Fibroblast of pulmonary artery (primary cell): ENCODE results near the gene ADNP2.

ENCODE experiments used
- DNase-seq: peaks from one replicate; pipeline ENCODE4 v3.0.0-alpha.2; 2010; ENCODE audit warnings: low read depth
- H3K4me3 ChIP-seq: replicated peaks from 2 replicates; pipeline ENCODE4 v1.5.1; 2011; ENCODE audit warnings: low read depth, mild to moderate bottlenecking, control low read depth, low read length, moderate library complexity
- CTCF ChIP-seq: IDR thresholded peaks from 2 replicates; pipeline ENCODE4 v1.5.1; 2011; ENCODE audit warnings: mild to moderate bottlenecking, control low read depth, low read length, inconsistent platforms; ENCODE audit errors: missing control alignments

The ADNP2 gene

GRCh38 chr18:80137976-80138375 lies 28.9 kb downstream of the ADNP2 start:
- DNase-seq: no peak
- H3K4me3 ChIP-seq: no peak overlapping the region
- no peak for TF ChIP-seq CTCF

- no peak overlapping the region for H3K4me3 ChIP-seq
- DNase-seq: no peak
- no peak for TF ChIP-seq CTCF
Measured at GRCh38 chr18:80140455-80140985, 31.5 kb downstream of the ADNP2 start.

DNA sequence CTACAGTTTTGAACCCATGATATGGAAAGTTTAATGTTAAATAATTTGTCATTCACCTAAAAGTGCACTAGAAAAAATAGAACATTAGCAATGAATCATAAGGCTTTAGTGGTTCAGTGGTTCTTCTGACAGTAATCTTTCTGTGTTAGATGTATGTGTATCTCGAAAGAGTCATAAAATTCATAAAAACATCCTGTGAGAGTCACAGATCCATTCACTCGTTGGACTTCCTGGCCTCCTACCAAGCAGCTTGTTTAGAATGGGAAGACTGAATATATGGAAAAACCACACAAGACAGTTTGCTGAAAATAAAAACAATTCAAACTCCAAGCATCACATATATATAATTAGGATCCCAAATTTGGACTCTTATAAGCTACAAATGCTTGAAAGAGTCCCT lies 34.8 kb downstream of the ADNP2 start:
- peak; percentile 10 for DNase-seq
- H3K4me3 ChIP-seq: no peak overlapping the region
- no peak for TF ChIP-seq CTCF

- H3K4me3 ChIP-seq: no peak overlapping the region
- peak; percentile 29 for DNase-seq
- no peak for TF ChIP-seq CTCF
Measured at GRCh38 chr18:80145196-80145804, 36.2 kb downstream of the ADNP2 start.

DNA sequence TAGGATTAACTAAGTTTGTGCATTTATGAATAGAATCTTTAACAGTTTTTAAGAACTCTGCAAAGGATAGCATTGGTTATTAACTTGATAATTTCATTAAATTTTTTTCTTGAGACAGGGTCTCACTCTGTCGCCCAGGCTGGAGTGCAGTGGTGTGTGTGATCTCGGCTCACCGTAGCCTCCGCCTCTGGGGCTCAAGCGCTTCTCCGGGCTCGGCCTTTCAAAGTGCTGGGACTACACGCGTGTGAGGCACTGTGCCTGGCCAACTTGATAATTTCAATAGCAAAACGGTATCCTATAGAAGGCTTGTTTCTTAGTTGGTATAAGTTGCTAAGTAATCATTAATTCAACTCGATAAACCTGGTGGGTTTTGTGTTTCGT lies 38.0 kb downstream of the ADNP2 start:
- H3K4me3 ChIP-seq: peak overlapping the region; percentile 87
- peak; percentile 27 for DNase-seq
- no peak for TF ChIP-seq CTCF

DNA sequence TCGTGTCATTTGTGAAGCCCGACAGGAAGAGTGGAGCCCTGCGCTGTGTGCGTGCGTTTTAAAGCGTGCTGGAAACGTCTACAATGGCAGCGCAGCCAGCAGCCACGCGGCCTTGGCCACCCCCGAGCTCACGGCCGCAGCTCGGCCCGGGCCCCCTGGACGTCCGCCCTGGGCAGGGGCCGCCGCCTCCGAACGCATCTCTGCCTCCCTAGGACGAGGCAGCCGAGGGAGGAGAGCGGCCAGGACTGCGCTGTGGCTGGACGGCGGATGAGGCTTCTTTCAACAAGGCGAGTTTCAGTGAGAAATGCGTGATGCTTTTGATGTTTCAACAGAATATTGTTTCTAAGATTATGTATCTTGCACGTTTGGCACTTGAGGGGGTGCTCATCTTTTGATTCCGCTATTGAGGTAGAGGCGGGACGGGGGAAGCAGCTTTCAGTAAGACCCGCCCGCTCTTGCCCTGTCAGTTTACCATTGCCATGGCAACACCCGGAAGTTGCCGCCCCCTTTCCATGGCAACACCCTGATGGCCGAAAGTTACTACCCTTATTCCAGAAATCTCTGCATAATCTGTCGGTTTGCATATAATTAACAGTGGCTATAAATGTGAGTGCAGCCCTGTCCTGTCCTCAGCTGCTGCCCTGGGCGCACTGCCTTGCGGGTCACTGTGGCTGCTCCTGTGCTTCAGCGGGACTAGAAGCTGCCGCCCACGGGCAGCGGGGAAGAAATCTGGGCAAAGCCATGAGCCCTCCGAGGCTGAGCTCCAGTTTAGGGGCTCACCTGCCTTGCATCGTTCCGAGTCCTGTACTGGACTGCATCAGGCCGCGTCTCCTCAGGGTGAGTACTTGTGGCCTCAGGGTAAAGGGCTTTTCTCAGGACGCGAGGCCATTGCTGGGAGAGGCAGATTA lies 38.6 kb downstream of the ADNP2 start:
- peak overlapping the region; percentile 87 for H3K4me3 ChIP-seq
- TF ChIP-seq CTCF: no peak
- DNase-seq: peak; percentile 85
